ENCODE measurements around the gene ATP1A4. TPM values are rescaled to one million over a fixed set of nuclear protein-coding genes. Genes with fewer than 3 reads are reported as not detected.

The ATP1A4 gene
- total and polyA plus RNA-seq, 2 of the 8 experiments (the other 6 are each of a cell fraction or from before 2014, with no cell fraction given), result 0.48 to 0.61 TPM

GRCh38 chr1:160219062-160219929 lies 67.9 kb downstream of the ATP1A4 start (continued):
- TF ChIP-seq BCL11A (IDR thresholded peaks at IDR 0.05; ENCODE audit: low read depth in 2 of 2, low read length in 2 of 2) (no peak), ASH2L (IDR thresholded peaks at IDR 0.05; ENCODE audit: low read length) (no peak)
